Spleen (tissue), 11 donors: ENCODE data around the gene DTNA. TPM values are rescaled to one million over a fixed set of nuclear protein-coding genes. Genes with fewer than 3 reads are reported as not detected.
"Not testable (repeated sequence)": the region's sequence is repeated elsewhere in the genome, so short reads cannot be mapped to it uniquely, and the experiment has no call there.

Experiments used
- DNase-seq: peaks from one replicate; pipeline ENCODE4 v3.0.0-alpha.2; 2020
- H3K27ac ChIP-seq, 8 donors: fragments of 200-600 bp; sonication (generic) in 7 of 8; 1 replicate in 4 of 8; 2 replicates in 4 of 8; pipeline versions ENCODE4 v1.5.0 to v1.8.0; 2016 to 2021; ENCODE audit warnings: inconsistent platforms in 4 of 8, mild to moderate bottlenecking in 4 of 8, moderate library complexity in 1 of 8
- H3K27me3 ChIP-seq, 7 donors: fragments of 200-600 bp; sonication (generic) in 6 of 7; replicated peaks in 1 of 7; 1 replicate in 4 of 7; 2 replicates in 3 of 7; pipeline versions ENCODE4 v1.5.0 to v1.8.0; 2016 to 2021; ENCODE audit warnings: inconsistent platforms in 3 of 7, mild to moderate bottlenecking in 1 of 7
- H3K36me3 ChIP-seq, 6 donors: fragments of 200-600 bp; sonication (generic) in 5 of 6; 1 replicate in 4 of 6; 2 replicates in 2 of 6; pipeline versions ENCODE4 v1.5.0 to v1.8.0; 2016 to 2021; ENCODE audit warnings: inconsistent platforms in 2 of 6
- H3K4me1 ChIP-seq, 6 donors: fragments of 200-600 bp; sonication (generic) in 5 of 6; 1 replicate in 3 of 6; 2 replicates in 3 of 6; pipeline versions ENCODE4 v1.5.0 to v1.8.0; 2016 to 2021; ENCODE audit warnings: inconsistent platforms in 3 of 6
- H3K4me3 ChIP-seq, 8 donors: fragments of 200-600 bp; sonication (generic) in 7 of 8; 1 replicate in 4 of 8; 2 replicates in 4 of 8; pipeline versions ENCODE4 v1.5.0 to v1.8.0; 2016 to 2021; ENCODE audit warnings: inconsistent platforms in 4 of 8, mild to moderate bottlenecking in 4 of 8, moderate library complexity in 2 of 8
- H3K9me3 ChIP-seq, 8 donors: fragments of 200-600 bp; sonication (generic) in 7 of 8; 1 replicate in 4 of 8; 2 replicates in 4 of 8; pipeline versions ENCODE4 v1.5.0 to v1.8.0; 2016 to 2021; ENCODE audit warnings: inconsistent platforms in 4 of 8
- POLR2A ChIP-seq, 3 donors: fragments of 450-650 bp; IDR thresholded peaks; one replicate each; pipeline ENCODE4 v1.5.1; 2017; ENCODE audit warnings: antibody characterized with exemption in 3 of 3, mild to moderate bottlenecking in 1 of 3
- POLR2AphosphoS5 ChIP-seq, 3 donors: sonication (generic); formaldehyde crosslinking; IDR thresholded peaks; one replicate each; pipeline ENCODE4 v1.5.1; 2017; ENCODE audit warnings: antibody characterized with exemption in 3 of 3
- WGBS, 5 donors: extraction: QIAGEN DNeasy Blood & Tissue Kit in 3 of 5; methylation state at CpG; one replicate each; pipeline versions ENCODE4 v1.1.5 to v1.1.7; 2013 to 2018; 5-methylcytosine and 5-hydroxymethylcytosine counted together
- intact Hi-C: fragments of 100-400 bp; cut with DNase I; formaldehyde crosslinking; loops from one replicate; pipeline ENCODE4 v1.15.0; 2023; ENCODE audit warnings: low total_unique reads
- polyA plus RNA-seq, 3 donors: library from polyadenylated mRNA; stranded (reverse); fragments of 200-250 nt; gene quantifications; one replicate each; pipeline ENCODE4 v1.2.1, GENCODE V29; 2013
- total RNA-seq, 7 donors: library from RNA; depleted of rRNA in 3 of 7; stranded (reverse); fragments of >200 nt in 3 of 7; fragmentation: NEBNext Ultra II Directional in 4 of 7; extraction: Animal tissue kit (Norgen Biotek cat#: 25700) in 4 of 7; gene quantifications; one replicate each; pipeline versions ENCODE4 v1.1.0 to v1.2.1, GENCODE V29; 2016 to 2021
- TF ChIP-seq, protein P1 (sequence below), 11 experiments: fragments of 200-600 bp in 7 of 11; fragments of 450-650 bp in 4 of 11; sonication (generic) in 4 of 11; IDR thresholded peaks in 8 of 11; conservative IDR thresholded peaks in 3 of 11; 1 replicate in 7 of 11; 2 replicates in 4 of 11; pipeline versions ENCODE4 v1.4.0 to v1.8.0; 2016 to 2021; ENCODE audit warnings: antibody characterized with exemption in 11 of 11, inconsistent platforms in 4 of 11, mild to moderate bottlenecking in 1 of 11
- donor health status: healthy with polysubstance abuse.
- donor health status: DM: no; HTN: no; CAD: no; lungs with moderate emphysema.
- donor health status: DM: no; HTN: no; CAD: no.
- donor health status: Bipolar disorder and iron deficiency.
- donor health status: healthy.
- donor health status: DM: no; HTN: no; CAD: no.
- donor health status: DM: yes; HTN: yes; CAD: no.

The DTNA gene
- total and polyA plus RNA-seq, 10 donors, result 3.0 to 29.2 (median 14.2) TPM

DNA sequence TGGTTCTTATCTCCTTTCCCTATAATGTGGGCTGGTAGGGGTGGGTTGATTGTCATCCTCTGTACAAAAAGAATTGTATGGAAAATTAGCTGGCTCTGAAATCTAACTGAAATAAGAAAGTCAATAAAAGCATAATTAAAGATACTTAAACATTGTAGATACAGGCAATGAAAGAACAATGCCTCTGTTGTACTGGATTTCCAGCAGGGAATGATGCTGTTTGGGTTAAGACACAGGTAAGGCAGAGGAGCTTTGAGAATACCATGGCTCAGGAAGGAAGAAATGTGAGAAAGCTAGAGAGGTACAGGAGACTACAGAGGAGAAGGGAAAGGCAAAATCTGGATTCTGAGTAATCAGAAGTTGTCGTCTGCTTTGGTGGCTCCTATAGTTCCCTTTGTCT, 10.1 kb downstream of the DTNA start:
- H3K27ac ChIP-seq, result no peak overlapping the region
- peaks cover 0 to 10% (median 6%) of the 10 kb centered on the region in 8 donors for H3K9me3 ChIP-seq
- intact Hi-C loops, result no loop called here
- no peak for DNase-seq
- H3K4me1 ChIP-seq, result no peaks in the 10 kb centered on the region
- H3K36me3 ChIP-seq, result no peaks in the 10 kb centered on the region
- no peaks in the 10 kb centered on the region for H3K27me3 ChIP-seq
- TF ChIP-seq POLR2AphosphoS5 (IDR thresholded peaks at IDR 0.05), result no peak
- TF ChIP-seq, protein P1, sequence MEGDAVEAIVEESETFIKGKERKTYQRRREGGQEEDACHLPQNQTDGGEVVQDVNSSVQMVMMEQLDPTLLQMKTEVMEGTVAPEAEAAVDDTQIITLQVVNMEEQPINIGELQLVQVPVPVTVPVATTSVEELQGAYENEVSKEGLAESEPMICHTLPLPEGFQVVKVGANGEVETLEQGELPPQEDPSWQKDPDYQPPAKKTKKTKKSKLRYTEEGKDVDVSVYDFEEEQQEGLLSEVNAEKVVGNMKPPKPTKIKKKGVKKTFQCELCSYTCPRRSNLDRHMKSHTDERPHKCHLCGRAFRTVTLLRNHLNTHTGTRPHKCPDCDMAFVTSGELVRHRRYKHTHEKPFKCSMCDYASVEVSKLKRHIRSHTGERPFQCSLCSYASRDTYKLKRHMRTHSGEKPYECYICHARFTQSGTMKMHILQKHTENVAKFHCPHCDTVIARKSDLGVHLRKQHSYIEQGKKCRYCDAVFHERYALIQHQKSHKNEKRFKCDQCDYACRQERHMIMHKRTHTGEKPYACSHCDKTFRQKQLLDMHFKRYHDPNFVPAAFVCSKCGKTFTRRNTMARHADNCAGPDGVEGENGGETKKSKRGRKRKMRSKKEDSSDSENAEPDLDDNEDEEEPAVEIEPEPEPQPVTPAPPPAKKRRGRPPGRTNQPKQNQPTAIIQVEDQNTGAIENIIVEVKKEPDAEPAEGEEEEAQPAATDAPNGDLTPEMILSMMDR (IDR thresholded peaks at IDR 0.05 in 8 of 11, conservative IDR thresholded peaks at IDR 0.05 in 3 of 11), result no peak
- TF ChIP-seq POLR2A (IDR thresholded peaks at IDR 0.05), result no peak
- 90 to 96% (median 93%) methylated on average over 1 of the region's 1 CpG for WGBS, 5 donors
- H3K4me3 ChIP-seq, result no peak overlapping the region

DNA sequence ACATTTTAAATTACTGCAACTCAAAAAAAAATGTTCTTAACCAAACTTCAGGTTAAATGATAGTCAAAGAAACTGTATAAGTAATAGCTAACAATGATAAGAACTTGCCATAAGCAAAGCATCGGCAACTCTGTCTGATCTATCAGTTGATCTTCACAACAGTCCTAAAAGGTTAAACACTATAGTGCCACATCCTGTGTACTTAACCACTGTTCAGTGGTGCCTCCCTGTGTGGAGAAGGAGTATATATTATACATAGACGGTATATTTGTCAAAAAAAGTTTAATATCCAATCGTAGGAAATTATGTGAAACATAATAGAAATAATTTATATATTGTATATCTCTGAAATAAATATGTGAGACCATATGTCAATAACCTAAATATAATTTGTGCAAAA, 13.0 kb downstream of the DTNA start:
- WGBS, 5 donors, result 65 to 70% (median 68%) methylated on average over 3 of the region's 3 CpGs
- Histone ChIP-seq H3K27ac (no peak overlapping the region), H3K4me1 (no peaks in the 10 kb centered on the region), H3K36me3 (no peaks in the 10 kb centered on the region), H3K9me3 (peaks cover 0 to 16% (median 6%) of the 10 kb centered on the region in 8 donors), H3K4me3 (no peak overlapping the region), H3K27me3 (no peaks in the 10 kb centered on the region)
- TF ChIP-seq POLR2A (IDR thresholded peaks at IDR 0.05), result no peak
- TF ChIP-seq POLR2AphosphoS5 (IDR thresholded peaks at IDR 0.05), result no peak
- TF ChIP-seq, protein P1 (IDR thresholded peaks at IDR 0.05 in 8 of 11, conservative IDR thresholded peaks at IDR 0.05 in 3 of 11), result no peak
- intact Hi-C loops, result no loop called here
- no peak for DNase-seq

DNA sequence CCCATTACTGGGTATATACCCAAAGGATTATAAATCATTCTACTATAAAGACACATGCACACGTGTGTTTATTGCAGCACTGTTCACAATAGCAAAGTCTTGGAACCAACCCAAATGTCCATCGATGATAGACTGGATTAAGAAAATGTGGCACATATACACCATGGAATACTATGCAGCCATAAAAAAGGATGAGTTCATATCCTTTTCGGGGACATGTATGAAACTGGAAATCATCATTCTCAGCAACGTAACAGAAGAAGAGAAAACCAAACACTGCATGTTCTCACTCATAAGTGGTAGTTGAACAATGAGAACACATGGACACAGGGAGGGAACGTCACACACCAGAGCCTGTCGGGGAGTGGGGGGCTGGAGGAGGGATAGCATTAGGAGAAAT, 15.6 kb downstream of the DTNA start:
- DNase-seq, H3K4me1 ChIP-seq, H3K4me3 ChIP-seq, H3K27me3 ChIP-seq, H3K27ac ChIP-seq, intact Hi-C loops, H3K36me3 ChIP-seq: not testable (repeated sequence)
- WGBS, 5 donors, result 91 to 96% (median 92%) methylated on average over 6 of the region's 6 CpGs
- H3K9me3 ChIP-seq, result peaks cover 0 to 16% (median 6%) of the 10 kb centered on the region in 8 donors

DNA sequence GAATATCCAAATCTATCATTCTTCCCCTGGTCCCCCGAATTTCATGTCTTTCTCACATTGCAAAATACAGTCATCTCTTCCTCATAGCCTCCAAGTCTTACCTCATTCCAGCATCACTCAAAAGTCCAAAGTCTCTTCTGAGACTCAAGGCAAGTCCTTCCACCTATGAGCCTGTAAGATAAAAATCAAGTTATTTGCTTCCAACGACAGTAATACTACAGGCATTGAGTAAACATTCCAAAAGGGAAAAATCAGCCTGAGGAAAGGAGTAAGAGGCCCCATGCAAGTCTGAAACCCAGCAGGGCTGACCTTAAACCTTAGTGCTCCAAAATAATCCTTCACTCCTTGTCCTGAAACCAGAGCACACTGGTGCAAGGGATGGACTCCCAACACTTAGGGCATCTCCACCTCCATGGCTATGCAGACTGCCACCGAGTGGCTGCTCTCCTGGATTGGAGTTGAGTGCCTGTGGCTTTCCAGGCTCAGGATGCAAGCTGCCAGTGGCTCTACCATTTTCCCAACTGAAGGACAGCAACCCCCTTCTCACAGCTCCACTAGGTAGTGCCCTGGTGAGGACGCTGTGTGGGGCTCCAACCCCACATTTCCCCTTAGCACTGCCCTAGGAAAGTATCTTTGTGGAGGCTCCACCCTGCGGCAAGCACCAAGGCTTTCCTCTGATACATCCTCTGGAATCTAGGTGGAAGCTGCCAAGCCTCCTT, 16.3 kb downstream of the DTNA start:
- H3K27me3 ChIP-seq, result no peaks in the 10 kb centered on the region
- no peaks in the 10 kb centered on the region for H3K36me3 ChIP-seq
- peaks cover 0 to 16% (median 6%) of the 10 kb centered on the region in 8 donors for H3K9me3 ChIP-seq
- H3K4me3 ChIP-seq, result no peak overlapping the region
- no peak for DNase-seq
- TF ChIP-seq POLR2AphosphoS5 (IDR thresholded peaks at IDR 0.05) (no peak), POLR2A (IDR thresholded peaks at IDR 0.05) (no peak)
- TF ChIP-seq, protein P1 (IDR thresholded peaks at IDR 0.05 in 8 of 11, conservative IDR thresholded peaks at IDR 0.05 in 3 of 11), result no peak
- H3K27ac ChIP-seq, result no peak overlapping the region
- 64 to 82% (median 78%) methylated on average over 4 to 5 of the region's 5 CpGs for WGBS, 5 donors
- no peaks in the 10 kb centered on the region for H3K4me1 ChIP-seq
- intact Hi-C loops, result no loop called here
